Measurements from ENCODE around the gene CHRNE.

Gene CHRNE

DNA sequence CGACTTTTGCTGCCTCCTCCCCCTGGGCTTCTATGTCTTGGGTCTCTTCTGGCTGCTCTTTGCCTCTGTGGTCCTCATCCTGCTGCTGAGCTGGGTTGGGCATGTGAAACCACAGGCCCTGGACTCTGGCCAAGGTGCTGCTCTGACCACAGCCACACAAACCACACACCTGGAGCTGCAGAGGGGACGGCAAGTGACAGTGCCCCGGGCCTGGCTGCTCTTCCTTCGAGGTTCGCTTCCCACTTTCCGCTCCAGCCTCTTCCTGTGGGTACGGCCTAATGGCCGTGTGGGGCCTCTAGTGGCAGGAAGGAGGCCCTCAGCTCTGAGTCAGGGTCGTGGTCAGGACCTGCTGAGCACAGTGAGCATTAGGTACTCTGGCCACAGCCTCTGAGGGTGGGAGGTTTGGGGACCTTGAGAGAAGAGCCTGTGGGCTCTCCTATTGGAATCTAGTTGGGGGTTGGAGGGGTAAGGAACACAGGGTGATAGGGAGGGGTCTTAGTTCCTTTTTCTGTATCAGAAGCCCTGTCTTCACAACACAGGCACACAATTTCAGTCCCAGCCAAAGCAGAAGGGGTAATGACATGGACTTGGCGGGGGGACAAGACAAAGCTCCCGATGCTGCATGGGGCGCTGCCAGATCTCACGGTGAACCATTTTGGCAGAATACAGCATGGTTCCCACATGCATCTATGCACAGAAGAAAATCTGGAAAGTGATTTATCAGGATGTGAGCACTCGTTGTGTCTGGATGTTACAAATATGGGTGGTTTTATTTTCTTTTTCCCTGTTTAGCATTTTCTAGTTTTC is 31.5 kb upstream of the CHRNE start:
- TF ChIP-seq GATA3 (IDR thresholded peaks at IDR 0.05; ENCODE audit: low read depth, low read length) (no peak), GATA2 (IDR thresholded peaks at IDR 0.05; ENCODE audit: low read depth, low read length) (no peak)

DNA sequence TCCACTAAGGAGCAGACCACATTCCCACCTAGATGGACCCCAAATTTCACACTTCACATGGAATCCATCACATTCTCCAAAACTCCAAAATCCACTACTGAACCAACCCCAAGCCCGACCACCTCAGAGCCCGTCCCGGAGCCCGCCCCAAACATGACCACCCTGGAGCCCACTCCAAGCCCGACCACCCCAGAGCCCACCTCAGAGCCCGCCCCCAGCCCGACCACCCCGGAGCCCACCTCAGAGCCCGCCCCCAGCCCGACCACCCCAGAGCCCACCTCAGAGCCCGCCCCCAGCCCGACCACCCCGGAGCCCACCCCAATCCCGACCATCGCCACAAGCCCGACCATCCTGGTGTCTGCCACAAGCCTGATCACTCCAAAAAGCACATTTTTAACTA is 30.7 kb upstream of the CHRNE start:
- no peak for TF ChIP-seq GATA2 (IDR thresholded peaks at IDR 0.05; ENCODE audit: low read depth, low read length)
- no peak for TF ChIP-seq GATA3 (IDR thresholded peaks at IDR 0.05; ENCODE audit: low read depth, low read length)

DNA sequence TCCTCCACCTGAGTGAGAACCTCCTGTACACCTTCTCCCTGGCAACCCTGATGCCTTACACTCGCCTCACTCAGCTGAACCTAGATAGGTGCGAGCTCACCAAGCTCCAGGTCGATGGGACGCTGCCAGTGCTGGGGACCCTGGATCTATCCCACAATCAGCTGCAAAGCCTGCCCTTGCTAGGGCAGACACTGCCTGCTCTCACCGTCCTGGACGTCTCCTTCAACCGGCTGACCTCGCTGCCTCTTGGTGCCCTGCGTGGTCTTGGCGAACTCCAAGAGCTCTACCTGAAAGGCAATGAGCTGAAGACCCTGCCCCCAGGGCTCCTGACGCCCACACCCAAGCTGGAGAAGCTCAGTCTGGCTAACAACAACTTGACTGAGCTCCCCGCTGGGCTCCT is 29.9 kb upstream of the CHRNE start:
- TF ChIP-seq GATA2 (IDR thresholded peaks at IDR 0.05; ENCODE audit: low read depth, low read length): no peak
- TF ChIP-seq GATA3 (IDR thresholded peaks at IDR 0.05; ENCODE audit: low read depth, low read length): no peak

- TF ChIP-seq GATA2 (IDR thresholded peaks at IDR 0.05; ENCODE audit: low read depth, low read length) (no peak), GATA3 (IDR thresholded peaks at IDR 0.05; ENCODE audit: low read depth, low read length) (no peak)
These were observed 29.1 kb upstream of the CHRNE start, which contains the start of gene GP1BA for GRCh38 chr17:4931963-4932362. TSS of gene GP1BA (plus strand) at chr17:4932277. CDS start at chr17:4932605, 328 bp downstream.

DNA sequence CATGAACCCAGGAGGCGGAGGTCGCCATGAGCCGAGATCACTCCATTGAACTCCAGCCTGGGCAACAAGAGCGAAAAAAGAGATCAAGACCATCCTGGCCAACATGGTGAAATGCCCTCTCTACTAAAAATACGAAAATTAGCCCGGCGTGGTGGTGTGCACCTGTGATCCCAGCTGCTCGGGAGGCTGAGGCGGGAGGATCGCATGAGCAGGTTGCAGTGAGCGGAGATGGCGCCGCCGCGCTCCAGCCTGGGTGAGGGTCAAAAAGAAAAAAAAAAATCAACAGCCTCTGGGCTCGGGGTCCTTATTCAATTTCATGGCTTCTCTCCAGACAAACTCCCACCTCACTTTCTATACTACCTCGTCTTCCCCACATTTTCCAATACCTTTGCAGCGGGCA is 26.0 kb upstream of the CHRNE start:
- no peak for TF ChIP-seq GATA3 (IDR thresholded peaks at IDR 0.05; ENCODE audit: low read depth, low read length)
- no peak for TF ChIP-seq GATA2 (IDR thresholded peaks at IDR 0.05; ENCODE audit: low read depth, low read length)

GRCh38 chr17:4921320-4921719 is 18.4 kb upstream of the CHRNE start:
- no peak for TF ChIP-seq GATA2 (IDR thresholded peaks at IDR 0.05; ENCODE audit: low read depth, low read length)
- TF ChIP-seq GATA3 (IDR thresholded peaks at IDR 0.05; ENCODE audit: low read depth, low read length): no peak

GRCh38 chr17:4920351-4921048 is 17.6 kb upstream of the CHRNE start:
- TF ChIP-seq GATA2 (IDR thresholded peaks at IDR 0.05; ENCODE audit: low read depth, low read length): no peak
- TF ChIP-seq GATA3 (IDR thresholded peaks at IDR 0.05; ENCODE audit: low read depth, low read length): no peak

DNA sequence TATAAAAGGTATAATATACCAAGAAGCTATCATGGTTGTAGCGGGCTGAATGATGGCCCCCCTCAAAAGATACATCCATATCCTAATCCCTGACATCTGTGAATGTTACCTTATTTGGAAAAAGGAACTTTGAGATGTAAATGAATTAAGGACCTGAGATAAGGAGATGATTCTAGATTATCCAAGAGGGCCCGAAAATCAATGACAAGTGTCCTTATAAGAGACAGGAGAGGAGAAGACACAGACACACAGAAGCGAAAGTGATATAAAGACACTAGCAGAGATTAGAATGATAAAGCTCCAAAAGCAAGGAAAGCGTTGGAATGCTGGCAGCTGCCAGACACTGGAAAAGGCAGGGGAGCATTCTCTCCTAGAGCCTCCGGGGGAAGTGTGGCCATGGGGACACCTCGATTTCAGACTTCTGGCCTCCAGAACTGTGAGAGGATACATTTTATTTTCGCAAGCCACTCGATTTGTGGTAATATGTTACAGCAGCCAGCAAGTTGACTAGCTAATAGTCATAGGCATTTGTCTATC is 16.7 kb upstream of the CHRNE start:
- TF ChIP-seq GATA3 (IDR thresholded peaks at IDR 0.05; ENCODE audit: low read depth, low read length) (no peak), GATA2 (IDR thresholded peaks at IDR 0.05; ENCODE audit: low read depth, low read length) (peak; percentile 78)

- no peak for TF ChIP-seq GATA3 (IDR thresholded peaks at IDR 0.05; ENCODE audit: low read depth, low read length)
- TF ChIP-seq GATA2 (IDR thresholded peaks at IDR 0.05; ENCODE audit: low read depth, low read length): no peak
These were observed 11.1 kb upstream of the CHRNE start for GRCh38 chr17:4913994-4914393.

GRCh38 chr17:4908711-4909496 is 6.0 kb upstream of the CHRNE start:
- no peak for TF ChIP-seq GATA3 (IDR thresholded peaks at IDR 0.05; ENCODE audit: low read depth, low read length)
- TF ChIP-seq GATA2 (IDR thresholded peaks at IDR 0.05; ENCODE audit: low read depth, low read length): no peak

DNA sequence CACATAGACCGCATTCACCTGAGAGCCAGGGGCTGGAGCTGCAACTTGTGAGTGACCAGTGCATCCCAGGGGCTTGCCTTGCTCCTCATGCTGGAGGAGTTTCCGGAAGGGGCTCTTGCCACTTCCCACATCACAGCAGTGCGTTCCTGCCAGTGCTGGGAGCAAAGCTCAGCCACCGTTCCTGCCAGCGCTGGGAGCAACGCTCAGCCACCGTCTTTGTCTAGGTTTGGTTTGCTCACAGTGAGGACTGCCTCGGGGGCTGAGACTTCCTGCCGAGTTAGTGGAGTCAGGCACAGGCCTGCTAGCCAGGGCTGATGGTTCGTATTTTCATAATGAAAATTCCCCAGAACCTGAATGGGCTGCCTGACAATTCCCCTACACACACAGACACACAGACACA is 5.4 kb upstream of the CHRNE start:
- TF ChIP-seq GATA3 (IDR thresholded peaks at IDR 0.05; ENCODE audit: low read depth, low read length): no peak
- TF ChIP-seq GATA2 (IDR thresholded peaks at IDR 0.05; ENCODE audit: low read depth, low read length): no peak

DNA sequence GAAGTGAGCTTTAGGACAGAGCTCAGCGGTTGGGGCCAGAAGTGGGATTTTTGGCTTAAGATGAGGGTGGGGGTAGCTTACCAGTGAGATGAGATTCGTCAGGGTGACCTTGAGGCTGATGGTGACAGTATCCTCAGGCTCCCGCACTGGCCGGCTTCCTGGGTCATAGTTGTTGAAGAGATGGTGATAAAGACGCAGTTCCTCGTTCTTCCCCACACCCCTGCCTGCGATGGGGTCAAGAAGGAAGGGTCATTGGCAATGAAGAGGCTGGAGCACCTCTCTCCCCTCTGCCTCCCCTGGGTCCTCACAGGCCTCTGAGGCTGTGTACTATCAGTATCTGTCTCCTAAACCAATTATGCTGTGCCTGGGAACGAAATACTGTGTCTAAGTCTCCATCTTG is 358 bp downstream of the CHRNE start:
- TF ChIP-seq GATA2 (IDR thresholded peaks at IDR 0.05; ENCODE audit: low read depth, low read length) (no peak), GATA3 (IDR thresholded peaks at IDR 0.05; ENCODE audit: low read depth, low read length) (no peak)

GRCh38 chr17:4901648-4902344 is 1.1 kb downstream of the CHRNE start:
- TF ChIP-seq GATA2 (IDR thresholded peaks at IDR 0.05; ENCODE audit: low read depth, low read length): no peak
- no peak for TF ChIP-seq GATA3 (IDR thresholded peaks at IDR 0.05; ENCODE audit: low read depth, low read length)
